Lung (tissue), 12 donors: Measurements from ENCODE around the gene TENM3. TPM values are rescaled to one million over a fixed set of nuclear protein-coding genes. Genes with fewer than 3 reads are reported as not detected.

Source experiments
- ATAC-seq: fragments of 200-7000 bp; cut with Tn5 transposase; one replicate; pipeline ENCODE4 v1.9.1; 2020; ENCODE audit warnings: moderate number of reproducible peaks; ENCODE audit not compliant: insufficient read depth, low FRiP score
- DNase-seq, 3 donors: peaks; one replicate each; pipeline ENCODE4 v3.0.0-alpha.2; 2013 to 2017
- H3K27ac ChIP-seq, 2 donors: one replicate each; pipeline ENCODE4 v1.5.1; 2013; ENCODE audit warnings: mild to moderate bottlenecking in 2 of 2, moderate library complexity in 2 of 2, control low read depth in 1 of 2, inconsistent platforms in 1 of 2, low read depth in 1 of 2, low read length in 1 of 2
- H3K27me3 ChIP-seq, 3 donors: one replicate each; pipeline ENCODE4 v1.5.1; 2013; ENCODE audit warnings: low read length in 2 of 3; ENCODE audit not compliant: control insufficient read depth in 3 of 3, insufficient read depth in 3 of 3
- H3K36me3 ChIP-seq, 4 donors: one replicate each; pipeline ENCODE4 v1.5.1; 2013; ENCODE audit warnings: low read length in 4 of 4, mild to moderate bottlenecking in 1 of 4, moderate library complexity in 1 of 4; ENCODE audit not compliant: control insufficient read depth in 4 of 4, insufficient read depth in 4 of 4
- H3K4me1 ChIP-seq, 5 donors: one replicate each; pipeline ENCODE4 v1.5.1; 2013; ENCODE audit warnings: low read length in 5 of 5, mild to moderate bottlenecking in 2 of 5, moderate library complexity in 1 of 5; ENCODE audit not compliant: control insufficient read depth in 5 of 5, insufficient read depth in 5 of 5
- H3K4me3 ChIP-seq: one replicate; pipeline ENCODE4 v1.5.1; 2013; ENCODE audit warnings: mild to moderate bottlenecking, control low read depth, moderate library complexity
- H3K9ac ChIP-seq, 2 donors: one replicate each; pipeline ENCODE4 v1.5.1; 2013; ENCODE audit warnings: low read length in 2 of 2, control low read depth in 1 of 2; ENCODE audit not compliant: insufficient read depth in 1 of 2
- H3K9me3 ChIP-seq, 4 donors: one replicate each; pipeline ENCODE4 v1.5.1; 2013; ENCODE audit warnings: low read length in 3 of 4, mild to moderate bottlenecking in 1 of 4, moderate library complexity in 1 of 4; ENCODE audit not compliant: control insufficient read depth in 4 of 4, insufficient read depth in 3 of 4
- CTCF ChIP-seq: IDR thresholded peaks from 2 replicates; pipeline ENCODE4 v1.5.1; 2012; ENCODE audit warnings: mild to moderate bottlenecking; ENCODE audit errors: control extremely low read depth, extremely low read depth
- WGBS, 2 donors: extraction: QIAGEN DNeasy Blood & Tissue Kit; methylation state at CpG; one replicate each; pipeline ENCODE4 v1.1.7; 2013; 5-methylcytosine and 5-hydroxymethylcytosine counted together
- polyA plus RNA-seq, 2 donors: library from polyadenylated mRNA; stranded (reverse); fragments of 200-250 nt; gene quantifications; one replicate each; pipeline ENCODE4 v1.2.1, GENCODE V29; 2013
- total RNA-seq, 2 donors: library from RNA; depleted of rRNA in 1 of 2; stranded (reverse); fragments of >200 nt in 1 of 2; gene quantifications; one replicate each; pipeline ENCODE4 v1.2.1, GENCODE V29; 2014 to 2021
- donor health status: control.
- donor health status: control.
- donor health status: Bipolar disorder and iron deficiency.
- donor health status: healthy.
- donor health status: DM: yes; HTN: yes; CAD: no.

The TENM3 gene
- total and polyA plus RNA-seq, 4 donors, result 0.14 to 5.3 (median 2.2) TPM

- no peak for TF ChIP-seq CTCF
- ATAC-seq (no peak), DNase-seq (no peak)
- no peaks in the 10 kb centered on the region for H3K27me3 ChIP-seq
- 91% methylated on average over 16 of the region's 16 CpGs for WGBS, 2 donors
- H3K9me3 ChIP-seq, result peaks cover 0 to 3% (median 0%) of the 10 kb centered on the region in 4 donors
- H3K36me3 ChIP-seq, result no peaks in the 10 kb centered on the region
- no peaks in the 10 kb centered on the region for H3K4me1 ChIP-seq
- H3K9ac ChIP-seq, result no peak overlapping the region
- H3K4me3 ChIP-seq, result no peak overlapping the region
- no peak overlapping the region for H3K27ac ChIP-seq
Measured at GRCh38 chr4:182625193-182625592, 382.0 kb downstream of the TENM3 start.

GRCh38 chr4:182627996-182628395 lies 384.8 kb downstream of the TENM3 start:
- DNase-seq (no peak), ATAC-seq (no peak)
- no peak overlapping the region for H3K27ac ChIP-seq
- no peaks in the 10 kb centered on the region for H3K27me3 ChIP-seq
- peaks cover 0 to 3% (median 0%) of the 10 kb centered on the region in 4 donors for H3K9me3 ChIP-seq
- no peaks in the 10 kb centered on the region for H3K36me3 ChIP-seq
- TF ChIP-seq CTCF, result no peak
- WGBS, 2 donors, result 78 to 86% methylated on average over 6 of the region's 6 CpGs
- H3K9ac ChIP-seq, result no peak overlapping the region
- H3K4me3 ChIP-seq, result no peak overlapping the region
- H3K4me1 ChIP-seq, result no peaks in the 10 kb centered on the region

- Histone ChIP-seq H3K9me3 (peaks cover 0 to 3% (median 0%) of the 10 kb centered on the region in 4 donors), H3K4me1 (no peaks in the 10 kb centered on the region), H3K27me3 (no peaks in the 10 kb centered on the region), H3K9ac (no peak overlapping the region), H3K36me3 (no peaks in the 10 kb centered on the region), H3K27ac (no peak overlapping the region), H3K4me3 (no peak overlapping the region)
- no peak for DNase-seq
- no peak for TF ChIP-seq CTCF
- ATAC-seq, result no peak
- WGBS, 2 donors, result 72 to 74% methylated on average over 6 of the region's 6 CpGs
Measured at GRCh38 chr4:182628544-182628943, 385.3 kb downstream of the TENM3 start.

GRCh38 chr4:182629096-182629495 lies 385.9 kb downstream of the TENM3 start:
- H3K4me1 ChIP-seq, result no peaks in the 10 kb centered on the region
- no peak overlapping the region for H3K27ac ChIP-seq
- no peak for TF ChIP-seq CTCF
- H3K36me3 ChIP-seq, result no peaks in the 10 kb centered on the region
- H3K9ac ChIP-seq, result no peak overlapping the region
- H3K9me3 ChIP-seq, result peaks cover 0 to 3% (median 0%) of the 10 kb centered on the region in 4 donors
- no peak for ATAC-seq
- 88 to 92% methylated on average over 3 of the region's 3 CpGs for WGBS, 2 donors
- no peaks in the 10 kb centered on the region for H3K27me3 ChIP-seq
- no peak for DNase-seq
- H3K4me3 ChIP-seq, result no peak overlapping the region
